Liver (tissue), 9 donors: ENCODE results near the gene ARMC9. TPM values are rescaled to one million over a fixed set of nuclear protein-coding genes. Genes with fewer than 3 reads are reported as not detected.

ENCODE experiments used
- DNase-seq: peaks from one replicate; pipeline ENCODE4 v3.0.0-alpha.2; 2017; ENCODE audit warnings: low spot score
- H3K27ac ChIP-seq, 2 donors: one replicate each; pipeline ENCODE4 v1.7.0; 2013; ENCODE audit warnings: inconsistent platforms in 2 of 2, low read length in 2 of 2, control low read depth in 1 of 2, low read depth in 1 of 2, mild to moderate bottlenecking in 1 of 2
- H3K27me3 ChIP-seq, 4 donors: one replicate each; pipeline versions ENCODE4 v1.6.1 to v1.7.0; 2013; ENCODE audit warnings: low read length in 3 of 4, inconsistent platforms in 1 of 4, mild to moderate bottlenecking in 1 of 4, moderate library complexity in 1 of 4; ENCODE audit not compliant: control insufficient read depth in 4 of 4, insufficient read depth in 4 of 4
- H3K36me3 ChIP-seq, 4 donors: one replicate each; pipeline versions ENCODE4 v1.6.1 to v1.7.0; 2013; ENCODE audit warnings: low read length in 3 of 4, mild to moderate bottlenecking in 3 of 4, low read depth in 1 of 4, moderate library complexity in 1 of 4; ENCODE audit not compliant: control insufficient read depth in 4 of 4, insufficient read depth in 3 of 4
- H3K4me1 ChIP-seq, 4 donors: one replicate each; pipeline versions ENCODE4 v1.6.1 to v1.7.0; 2013; ENCODE audit warnings: low read length in 3 of 4, mild to moderate bottlenecking in 3 of 4, moderate library complexity in 1 of 4; ENCODE audit not compliant: control insufficient read depth in 4 of 4, insufficient read depth in 4 of 4
- H3K4me3 ChIP-seq, 3 donors: one replicate each; pipeline versions ENCODE4 v1.6.1 to v1.7.0; 2013; ENCODE audit warnings: low read length in 3 of 3, control low read depth in 1 of 3, low read depth in 1 of 3, mild to moderate bottlenecking in 1 of 3
- H3K9ac ChIP-seq, 2 donors: one replicate each; pipeline ENCODE4 v1.7.0; 2013; ENCODE audit warnings: low read length in 2 of 2, mild to moderate bottlenecking in 2 of 2, moderate library complexity in 2 of 2, control low read depth in 1 of 2, low read depth in 1 of 2
- H3K9me3 ChIP-seq, 4 donors: one replicate each; pipeline versions ENCODE4 v1.6.1 to v1.7.0; 2013; ENCODE audit warnings: low read length in 3 of 4; ENCODE audit not compliant: control insufficient read depth in 4 of 4
- ATF3 ChIP-seq: IDR thresholded peaks from 2 replicates; pipeline ENCODE4 v1.6.1; 2016; ENCODE audit warnings: antibody characterized with exemption
- CTCF ChIP-seq: fragments of 150-350 bp; IDR thresholded peaks from 2 replicates; pipeline ENCODE4 v1.5.1; 2017; ENCODE audit warnings: improper control_type of control experiment, low read depth, low read length; ENCODE audit not compliant: missing input control
- EGR1 ChIP-seq, 2 donors: IDR thresholded peaks; 2 replicates each; pipeline ENCODE4 v1.6.1; 2016 to 2018; ENCODE audit warnings: antibody characterized with exemption in 2 of 2, low read depth in 2 of 2
- FOXA1 ChIP-seq: IDR thresholded peaks from 2 replicates; pipeline ENCODE4 v1.6.1; 2016; ENCODE audit warnings: antibody characterized with exemption
- FOXA2 ChIP-seq: IDR thresholded peaks from 2 replicates; pipeline ENCODE4 v1.6.1; 2016; ENCODE audit warnings: antibody characterized with exemption
- GABPA ChIP-seq, 2 donors: IDR thresholded peaks in 1 of 2; conservative IDR thresholded peaks in 1 of 2; 2 replicates each; pipeline ENCODE4 v1.6.1; 2016; ENCODE audit warnings: antibody characterized with exemption in 2 of 2, mild to moderate bottlenecking in 1 of 2, moderate library complexity in 1 of 2
- HNF4A ChIP-seq, 2 donors: conservative IDR thresholded peaks; 2 replicates each; pipeline ENCODE4 v1.6.1; 2016; ENCODE audit warnings: antibody characterized with exemption in 2 of 2, mild to moderate bottlenecking in 2 of 2
- HNF4G ChIP-seq: IDR thresholded peaks from 2 replicates; pipeline ENCODE4 v1.6.1; 2016; ENCODE audit warnings: antibody characterized with exemption
- JUND ChIP-seq, 2 donors: IDR thresholded peaks; 2 replicates each; pipeline ENCODE4 v1.6.1; 2016; ENCODE audit warnings: antibody characterized with exemption in 2 of 2
- NR2F2 ChIP-seq: IDR thresholded peaks from 2 replicates; pipeline ENCODE4 v1.6.1; 2016; ENCODE audit warnings: antibody characterized with exemption
- RAD21 ChIP-seq, 2 donors: IDR thresholded peaks; 2 replicates each; pipeline ENCODE4 v1.6.1; 2016; ENCODE audit warnings: antibody characterized with exemption in 2 of 2, mild to moderate bottlenecking in 2 of 2
- SP1 ChIP-seq: IDR thresholded peaks from 2 replicates; pipeline ENCODE4 v1.6.1; 2018; ENCODE audit warnings: antibody characterized with exemption, mild to moderate bottlenecking
- TAF1 ChIP-seq: conservative IDR thresholded peaks from 2 replicates; pipeline ENCODE4 v1.6.1; 2016; ENCODE audit warnings: antibody characterized with exemption, mild to moderate bottlenecking
- WGBS: extraction: QIAGEN DNeasy Blood & Tissue Kit; methylation state at CpG from one replicate; pipeline ENCODE4 v1.1.7; 2013; 5-methylcytosine and 5-hydroxymethylcytosine counted together
- polyA plus RNA-seq, 2 donors: library from polyadenylated mRNA; stranded (reverse) in 1 of 2; unstranded in 1 of 2; fragments of 200-250 nt in 1 of 2; fragments of >200 nt in 1 of 2; fragmentation: Nextera tagmentation in 1 of 2; extraction: Ambion mirVana in 1 of 2; gene quantifications; one replicate each; pipeline versions ENCODE4 v1.2.1 to v1.2.3, GENCODE V29; 2013 to 2015
- total RNA-seq, 2 donors: library from RNA; depleted of rRNA; stranded (reverse); fragments of >200 nt; gene quantifications; one replicate each; pipeline ENCODE4 v1.2.3, GENCODE V29; 2014
- TF ChIP-seq, protein P1 (sequence below): IDR thresholded peaks from 2 replicates; pipeline ENCODE4 v1.6.1; 2016; ENCODE audit warnings: antibody characterized with exemption, mild to moderate bottlenecking
- donor health status: healthy.
- donor health status: healthy.
- donor health status: healthy.
- donor health status: healthy.
- donor health status: healthy.

ARMC9 gene
- total and polyA plus RNA-seq, 4 donors, result 1.1 to 2.3 (median 1.8) TPM

GRCh38 chr2:231337807-231338759, 139.7 kb downstream of the ARMC9 start (continued):
- TF ChIP-seq CTCF (no peak), GABPA (IDR thresholded peaks at IDR 0.05 in 1 of 2, conservative IDR thresholded peaks at IDR 0.05 in 1 of 2) (no peak), HNF4A (conservative IDR thresholded peaks at IDR 0.05) (no peak), SP1 (no peak), ATF3 (no peak)

- Histone ChIP-seq H3K36me3 (no peaks in the 10 kb centered on the region), H3K27ac (no peak overlapping the region), H3K9ac (no peak overlapping the region), H3K4me1 (no peaks in the 10 kb centered on the region), H3K4me3 (no peak overlapping the region), H3K27me3 (no peaks in the 10 kb centered on the region), H3K9me3 (no peaks in the 10 kb centered on the region)
- no peak for DNase-seq
- 92% methylated on average over 4 of the region's 4 CpGs for WGBS
- TF ChIP-seq NR2F2 (no peak), SP1 (no peak), HNF4G (no peak), GABPA (IDR thresholded peaks at IDR 0.05 in 1 of 2, conservative IDR thresholded peaks at IDR 0.05 in 1 of 2) (no peak), JUND (IDR thresholded peaks at IDR 0.05) (no peak), TAF1 (no peak), FOXA2 (no peak), CTCF (no peak), EGR1 (IDR thresholded peaks at IDR 0.05; ENCODE audit: low read depth in 2 of 2) (no peak), RAD21 (IDR thresholded peaks at IDR 0.05) (no peak), FOXA1 (no peak), HNF4A (conservative IDR thresholded peaks at IDR 0.05) (no peak)
- TF ChIP-seq, protein P1, sequence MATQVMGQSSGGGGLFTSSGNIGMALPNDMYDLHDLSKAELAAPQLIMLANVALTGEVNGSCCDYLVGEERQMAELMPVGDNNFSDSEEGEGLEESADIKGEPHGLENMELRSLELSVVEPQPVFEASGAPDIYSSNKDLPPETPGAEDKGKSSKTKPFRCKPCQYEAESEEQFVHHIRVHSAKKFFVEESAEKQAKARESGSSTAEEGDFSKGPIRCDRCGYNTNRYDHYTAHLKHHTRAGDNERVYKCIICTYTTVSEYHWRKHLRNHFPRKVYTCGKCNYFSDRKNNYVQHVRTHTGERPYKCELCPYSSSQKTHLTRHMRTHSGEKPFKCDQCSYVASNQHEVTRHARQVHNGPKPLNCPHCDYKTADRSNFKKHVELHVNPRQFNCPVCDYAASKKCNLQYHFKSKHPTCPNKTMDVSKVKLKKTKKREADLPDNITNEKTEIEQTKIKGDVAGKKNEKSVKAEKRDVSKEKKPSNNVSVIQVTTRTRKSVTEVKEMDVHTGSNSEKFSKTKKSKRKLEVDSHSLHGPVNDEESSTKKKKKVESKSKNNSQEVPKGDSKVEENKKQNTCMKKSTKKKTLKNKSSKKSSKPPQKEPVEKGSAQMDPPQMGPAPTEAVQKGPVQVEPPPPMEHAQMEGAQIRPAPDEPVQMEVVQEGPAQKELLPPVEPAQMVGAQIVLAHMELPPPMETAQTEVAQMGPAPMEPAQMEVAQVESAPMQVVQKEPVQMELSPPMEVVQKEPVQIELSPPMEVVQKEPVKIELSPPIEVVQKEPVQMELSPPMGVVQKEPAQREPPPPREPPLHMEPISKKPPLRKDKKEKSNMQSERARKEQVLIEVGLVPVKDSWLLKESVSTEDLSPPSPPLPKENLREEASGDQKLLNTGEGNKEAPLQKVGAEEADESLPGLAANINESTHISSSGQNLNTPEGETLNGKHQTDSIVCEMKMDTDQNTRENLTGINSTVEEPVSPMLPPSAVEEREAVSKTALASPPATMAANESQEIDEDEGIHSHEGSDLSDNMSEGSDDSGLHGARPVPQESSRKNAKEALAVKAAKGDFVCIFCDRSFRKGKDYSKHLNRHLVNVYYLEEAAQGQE, result no peak
Measured at GRCh38 chr2:231339316-231339715, 140.9 kb downstream of the ARMC9 start.
